ENCODE data around the gene KRT6A. TPM values are rescaled to one million over a fixed set of nuclear protein-coding genes. Genes with fewer than 3 reads are reported as not detected.

Gene KRT6A
- total and polyA plus RNA-seq, 2 of the 13 experiments (the other 11 are each of a cell fraction or from before 2014, with no cell fraction given): 0.13 TPM; not detected in 1

DNA sequence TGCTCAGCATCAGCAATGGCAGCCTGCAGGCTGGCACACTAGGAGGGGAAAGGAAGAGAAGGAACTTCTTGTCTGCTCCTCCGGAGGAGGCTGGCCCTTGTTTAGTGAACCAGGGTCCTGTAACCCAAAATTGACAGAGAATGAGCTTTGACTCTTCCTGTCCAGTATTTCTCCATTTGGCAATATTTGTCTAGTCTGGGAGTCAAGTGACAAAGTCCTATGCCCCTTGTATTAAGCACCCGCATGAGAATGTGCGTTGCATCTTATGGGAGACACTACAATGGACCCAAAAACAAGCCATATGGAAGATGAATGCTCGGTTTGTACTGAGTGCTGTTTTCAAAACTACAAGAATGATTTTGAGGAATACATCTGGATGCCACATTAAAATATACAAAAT lies 23.2 kb downstream of the KRT6A start:
- POLR2A ChIA-PET: no interaction called here

More for the DNA sequence above, 23.2 kb downstream of the KRT6A start:
- intact Hi-C loops (cut with micrococcal nuclease; ENCODE audit: unreplicated experiment): no loop called here
- no peak overlapping the region for H3K4me3 ChIP-seq (replicated peaks in 1 of 3; ENCODE audit: insufficient read depth in 1 of 3, low read depth in 2 of 3, low read length in 3 of 3)
- DNase-seq (ENCODE audit: low spot score): no peak
- H3K27ac ChIP-seq (ENCODE audit: extremely low read length, insufficient read depth, low read length): no peak overlapping the region
- H3K4me2 ChIP-seq (ENCODE audit: low read depth, low read length): no peak overlapping the region
- H3K27me3 ChIP-seq (ENCODE audit: control insufficient read depth in 1 of 2, insufficient read depth in 2 of 2, low read length in 2 of 2): no peaks in the 10 kb centered on the region; a peak in 1 of 5 replicates
- CTCF ChIA-PET (ENCODE audit: low intra/inter-chr PET ratio, low total read pairs): no interaction called here
- peaks cover 9% of the 10 kb centered on the region for H3K4me1 ChIP-seq (ENCODE audit: insufficient read depth, low read length)
- no peaks in the 10 kb centered on the region for H3K79me2 ChIP-seq (ENCODE audit: insufficient read depth, low read length)
- in situ Hi-C loops (cut with HindIII; ENCODE audit: extremely low pct_ligation_motif_present, low pct_unique_long_range_greater_than_20kb): no loop called here
- 2% methylated on average over 4 of the region's 4 CpGs for WGBS (ENCODE audit: low lambda C conversion rate)
- ATAC-seq: peak; percentile 40; the same call in 1 of the 3 replicates
- BruUV-seq (replicated peaks): no TSS peak
- FAIRE-seq: no peak
- no peak overlapping the region for H3K9ac ChIP-seq (ENCODE audit: insufficient read depth, low read depth, low read length)
- no peaks in the 10 kb centered on the region for H3K36me3 ChIP-seq (replicated peaks in 1 of 2; ENCODE audit: control insufficient read depth in 1 of 2, insufficient read depth in 2 of 2, low read length in 2 of 2)
- H3K9me3 ChIP-seq (ENCODE audit: low read length): no peaks in the 10 kb centered on the region
- no peaks in the 10 kb centered on the region for H4K20me1 ChIP-seq (ENCODE audit: insufficient read depth, low read length)
- H2AFZ ChIP-seq (ENCODE audit: low read length): no peak overlapping the region
- TF ChIP-seq HNF4A (CRISPR knock-in tag; IDR thresholded peaks at IDR 0.05): peak; percentile 56
- TF ChIP-seq NFE2 (CRISPR knock-in tag; IDR thresholded peaks at IDR 0.05): no peak
- no peak for TF ChIP-seq ETV5 (CRISPR knock-in tag; IDR thresholded peaks at IDR 0.05; ENCODE audit: borderline replicate concordance)
- TF ChIP-seq GFI1 (CRISPR knock-in tag; IDR thresholded peaks at IDR 0.05; ENCODE audit: borderline replicate concordance): no peak
- TF ChIP-seq HNF4G (IDR thresholded peaks at IDR 0.05; ENCODE audit: borderline replicate concordance, low read depth, low read length): 0 out of 2 replicates have a peak, but pooled peaks have one; percentile 33
- TF ChIP-seq HNF4G (CRISPR knock-in tag; IDR thresholded peaks at IDR 0.05; ENCODE audit: borderline replicate concordance, low read depth): no peak
- TF ChIP-seq THAP8 (CRISPR knock-in tag; IDR thresholded peaks at IDR 0.05; ENCODE audit: borderline replicate concordance): no peak
- TF ChIP-seq SIN3B (IDR thresholded peaks at IDR 0.05; ENCODE audit: low read length): no peak
- TF ChIP-seq, protein P1, sequence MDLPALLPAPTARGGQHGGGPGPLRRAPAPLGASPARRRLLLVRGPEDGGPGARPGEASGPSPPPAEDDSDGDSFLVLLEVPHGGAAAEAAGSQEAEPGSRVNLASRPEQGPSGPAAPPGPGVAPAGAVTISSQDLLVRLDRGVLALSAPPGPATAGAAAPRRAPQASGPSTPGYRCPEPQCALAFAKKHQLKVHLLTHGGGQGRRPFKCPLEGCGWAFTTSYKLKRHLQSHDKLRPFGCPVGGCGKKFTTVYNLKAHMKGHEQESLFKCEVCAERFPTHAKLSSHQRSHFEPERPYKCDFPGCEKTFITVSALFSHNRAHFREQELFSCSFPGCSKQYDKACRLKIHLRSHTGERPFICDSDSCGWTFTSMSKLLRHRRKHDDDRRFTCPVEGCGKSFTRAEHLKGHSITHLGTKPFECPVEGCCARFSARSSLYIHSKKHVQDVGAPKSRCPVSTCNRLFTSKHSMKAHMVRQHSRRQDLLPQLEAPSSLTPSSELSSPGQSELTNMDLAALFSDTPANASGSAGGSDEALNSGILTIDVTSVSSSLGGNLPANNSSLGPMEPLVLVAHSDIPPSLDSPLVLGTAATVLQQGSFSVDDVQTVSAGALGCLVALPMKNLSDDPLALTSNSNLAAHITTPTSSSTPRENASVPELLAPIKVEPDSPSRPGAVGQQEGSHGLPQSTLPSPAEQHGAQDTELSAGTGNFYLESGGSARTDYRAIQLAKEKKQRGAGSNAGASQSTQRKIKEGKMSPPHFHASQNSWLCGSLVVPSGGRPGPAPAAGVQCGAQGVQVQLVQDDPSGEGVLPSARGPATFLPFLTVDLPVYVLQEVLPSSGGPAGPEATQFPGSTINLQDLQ (CRISPR knock-in tag; IDR thresholded peaks at IDR 0.05): no peak
- TF ChIP-seq JUN (CRISPR knock-in tag; IDR thresholded peaks at IDR 0.05): no peak
- TF ChIP-seq SKI (IDR thresholded peaks at IDR 0.05; ENCODE audit: partially characterized antibody): no peak
- TF ChIP-seq ZNF414 (CRISPR knock-in tag; IDR thresholded peaks at IDR 0.05): no peak
- no peak for TF ChIP-seq POLR2A (IDR thresholded peaks at IDR 0.05; ENCODE audit: insufficient read depth in 1 of 2, low read depth in 2 of 2, low read length in 2 of 2)
